ENCODE results near the gene MAST4.
"Not testable (repeated sequence)": the region's sequence is repeated elsewhere in the genome, so short reads cannot be mapped to it uniquely, and the experiment has no call there.

MAST4 gene

DNA sequence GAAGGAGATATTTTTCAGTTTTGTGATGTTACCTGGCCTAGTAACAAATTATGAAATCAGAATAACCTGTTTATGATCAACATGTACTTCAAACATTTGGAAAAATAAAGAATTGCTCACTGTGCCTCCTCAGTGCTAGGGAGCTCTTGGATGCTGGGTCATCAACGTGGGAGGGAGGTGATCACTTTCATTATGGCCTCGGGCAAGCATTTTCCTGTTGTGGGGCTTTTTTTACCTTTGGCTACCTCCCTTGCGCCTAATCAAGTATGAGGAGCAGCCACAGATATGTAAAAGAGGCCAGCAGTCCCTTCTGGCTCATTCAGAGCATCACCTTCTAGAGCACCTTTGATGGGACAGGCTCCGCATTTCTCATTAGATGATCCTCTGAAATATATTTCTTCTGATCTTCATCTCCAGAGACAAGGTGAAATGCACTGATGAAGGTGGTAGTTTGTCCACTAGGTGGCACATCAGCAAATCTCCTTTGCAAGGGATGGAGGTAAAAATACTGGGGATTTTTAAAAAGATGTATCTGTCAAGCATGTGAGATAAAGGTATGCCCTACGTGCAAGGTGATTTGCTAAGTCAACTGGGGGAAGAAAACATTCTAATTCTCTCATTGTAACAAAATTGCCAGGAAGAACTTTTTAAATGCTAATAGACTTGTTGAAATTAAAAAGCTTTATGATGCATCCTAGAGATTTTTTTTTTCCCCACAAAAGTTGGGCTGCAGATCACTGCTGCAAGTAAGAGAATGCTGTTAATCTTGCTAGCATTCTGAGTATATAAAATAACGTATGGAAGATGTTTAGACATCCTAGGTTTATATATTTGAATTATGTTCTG is 218.2 kb downstream of the MAST4 start:
- DNase-seq: peak; percentile 44 to 50

DNA sequence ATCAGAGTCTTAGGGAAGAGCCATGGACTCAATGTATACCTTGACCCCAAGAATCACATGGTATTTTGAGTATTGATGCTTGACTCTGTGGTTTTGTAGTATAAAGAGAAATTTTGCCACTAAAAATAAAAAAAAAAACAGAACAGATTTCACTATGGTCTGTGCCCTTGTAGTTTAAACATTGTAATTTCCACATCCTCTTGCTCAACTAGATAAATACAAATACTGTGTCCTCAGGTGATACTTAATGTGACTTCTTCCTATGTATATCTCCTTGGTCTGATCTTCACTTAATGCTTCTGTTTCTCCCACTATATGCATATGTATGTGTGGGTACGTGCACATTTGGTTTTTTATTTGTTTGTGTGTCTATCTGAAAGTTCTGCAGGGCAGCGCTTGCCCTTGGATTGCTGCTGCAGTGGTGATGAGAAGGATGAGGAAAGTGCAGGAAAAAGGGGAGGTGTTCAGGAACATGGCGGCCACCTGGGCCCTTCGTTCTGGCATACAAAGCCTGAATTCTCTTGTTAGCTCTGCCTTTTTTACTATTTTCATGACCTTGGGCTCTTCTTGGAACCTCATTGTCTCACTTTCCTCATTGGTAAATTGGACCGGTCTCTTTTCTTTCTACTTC is 222.2 kb downstream of the MAST4 start:
- no peak for DNase-seq

DNA sequence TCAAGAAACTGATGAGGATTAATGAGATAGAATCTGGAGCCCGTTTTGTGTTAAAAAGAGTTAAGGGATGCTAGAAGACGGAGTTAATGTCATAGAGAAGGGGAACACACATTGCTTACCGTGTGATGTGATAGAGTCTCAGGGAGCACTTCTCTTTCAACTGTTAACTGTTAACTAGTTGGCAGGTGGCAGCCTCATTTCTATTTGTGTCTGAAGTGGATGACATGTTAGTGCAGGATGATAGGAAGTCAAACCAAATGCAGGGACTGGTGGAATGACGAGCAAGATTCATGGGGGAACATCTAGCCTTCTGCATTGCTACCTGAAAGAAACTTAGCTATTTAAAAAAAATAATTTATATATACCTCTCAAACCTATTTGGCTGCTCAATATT is 222.7 kb downstream of the MAST4 start:
- DNase-seq: no peak

DNA sequence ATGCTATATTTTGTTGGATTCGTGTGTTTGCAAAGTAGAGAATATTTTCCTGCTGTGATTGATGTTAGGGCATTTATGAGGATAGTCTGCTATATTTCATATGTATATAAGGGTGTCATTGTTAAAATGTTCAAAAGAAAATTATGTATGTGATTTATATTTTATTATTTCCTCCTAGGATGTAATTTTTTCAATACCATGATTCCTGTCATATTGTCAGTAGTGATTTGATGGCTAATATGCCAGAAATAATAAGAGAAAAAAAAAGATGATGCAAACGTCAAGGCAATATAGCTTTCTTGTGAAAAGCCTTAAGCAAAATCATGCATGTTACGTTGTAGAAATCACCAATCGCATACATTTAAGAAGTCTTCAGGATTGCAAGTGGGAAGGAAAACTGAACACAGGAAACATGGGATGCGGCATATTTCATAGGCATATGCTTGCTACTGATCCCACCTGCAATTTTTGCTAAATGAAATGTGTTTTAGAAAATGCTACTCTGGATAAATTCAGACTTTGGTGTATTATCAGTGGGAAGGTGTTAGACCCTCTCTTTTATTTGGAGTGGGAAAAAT is 224.5 kb downstream of the MAST4 start:
- DNase-seq: no peak

DNA sequence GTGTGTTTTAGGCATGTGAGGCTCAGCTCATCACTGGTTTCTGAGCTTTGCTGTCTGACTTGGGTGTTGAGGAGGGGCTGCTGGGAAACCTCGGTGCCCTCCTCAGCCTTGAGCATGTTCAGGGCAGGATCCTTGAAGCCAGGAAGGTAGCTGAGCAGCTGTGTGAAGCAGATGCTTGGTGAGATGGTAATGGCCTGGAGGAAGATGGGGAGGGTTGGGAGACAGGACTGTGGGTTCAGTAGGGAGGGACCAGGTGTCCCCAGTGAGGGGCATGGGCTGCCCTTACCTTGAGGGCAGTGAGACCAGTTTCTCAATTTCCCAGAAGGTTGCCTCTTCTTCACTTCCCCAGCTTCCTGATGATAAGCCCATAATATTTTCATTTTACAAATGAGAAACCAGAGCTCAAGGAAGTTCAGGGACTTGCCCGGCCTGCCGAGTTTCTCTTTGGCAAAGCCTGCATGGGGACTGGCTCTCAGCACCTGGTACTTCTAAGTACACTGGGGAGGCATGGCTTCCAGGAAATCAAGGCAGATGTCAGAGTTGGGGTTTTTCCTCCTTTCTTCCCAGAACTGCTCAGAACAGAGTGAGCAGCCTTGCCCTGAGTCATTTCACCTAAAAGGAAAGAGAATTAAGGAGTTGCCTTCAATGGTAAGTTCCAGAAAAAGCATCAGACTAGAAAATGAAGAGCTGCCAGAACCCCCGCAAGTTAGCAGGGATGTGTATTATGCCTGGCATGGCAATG is 225.7 kb downstream of the MAST4 start:
- no peak for DNase-seq

DNA sequence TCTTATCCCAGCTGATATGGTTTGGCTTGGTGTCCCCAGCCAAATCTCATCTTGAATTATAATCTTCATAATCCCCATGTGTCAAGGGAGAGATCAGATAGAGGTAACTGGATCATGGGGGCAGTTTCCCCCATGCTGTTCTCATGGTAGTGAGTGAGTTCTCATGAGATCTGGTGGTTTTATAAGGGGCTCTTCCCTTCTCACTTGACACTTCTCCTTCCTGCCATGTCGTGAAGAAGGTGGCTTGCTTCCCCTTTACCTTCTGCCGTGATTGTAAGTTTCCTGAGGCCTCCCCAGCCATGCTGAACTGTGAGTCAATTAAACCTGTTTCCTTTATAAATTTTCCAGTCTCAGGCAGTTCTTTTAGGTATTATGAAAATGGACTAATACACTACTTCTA is 226.7 kb downstream of the MAST4 start:
- DNase-seq: not testable (repeated sequence)

DNA sequence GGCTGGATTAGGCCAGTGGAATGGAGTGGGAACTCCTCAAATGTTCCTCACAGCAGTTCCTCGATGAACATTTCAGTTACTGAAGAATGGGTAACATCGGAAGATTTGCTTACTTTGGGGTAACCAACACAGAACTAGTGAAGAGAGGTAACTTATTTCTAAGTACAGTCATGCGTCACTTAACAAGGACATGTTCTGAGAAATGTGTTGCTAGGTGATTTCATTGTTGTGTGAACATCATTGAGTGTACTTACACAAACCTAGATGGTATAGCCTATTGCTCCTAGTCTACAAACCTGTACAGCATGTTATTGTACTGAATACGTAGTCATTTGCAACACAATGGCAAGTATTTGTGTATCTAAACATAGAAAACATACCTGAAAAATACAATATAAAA is 228.3 kb downstream of the MAST4 start:
- DNase-seq: no peak

DNA sequence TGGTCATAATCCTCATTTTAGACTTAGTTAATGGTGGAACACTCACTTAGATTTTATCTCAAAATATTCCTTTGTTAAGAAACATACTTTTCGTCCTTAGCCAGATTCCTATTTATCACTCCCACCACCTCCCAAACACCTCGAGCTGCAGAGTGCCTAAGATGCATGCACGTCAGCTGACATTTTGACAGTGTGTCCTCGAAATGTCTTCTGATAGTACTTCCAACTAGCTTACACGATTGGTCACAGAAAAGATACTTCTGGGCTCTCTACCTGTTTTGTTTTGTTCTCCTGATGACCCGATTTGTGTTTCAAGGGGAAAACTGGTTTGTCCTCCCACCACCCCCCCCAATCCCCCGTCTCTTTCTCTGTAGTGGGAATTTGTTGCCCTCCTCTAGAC is 230.1 kb downstream of the MAST4 start:
- no peak for DNase-seq

DNA sequence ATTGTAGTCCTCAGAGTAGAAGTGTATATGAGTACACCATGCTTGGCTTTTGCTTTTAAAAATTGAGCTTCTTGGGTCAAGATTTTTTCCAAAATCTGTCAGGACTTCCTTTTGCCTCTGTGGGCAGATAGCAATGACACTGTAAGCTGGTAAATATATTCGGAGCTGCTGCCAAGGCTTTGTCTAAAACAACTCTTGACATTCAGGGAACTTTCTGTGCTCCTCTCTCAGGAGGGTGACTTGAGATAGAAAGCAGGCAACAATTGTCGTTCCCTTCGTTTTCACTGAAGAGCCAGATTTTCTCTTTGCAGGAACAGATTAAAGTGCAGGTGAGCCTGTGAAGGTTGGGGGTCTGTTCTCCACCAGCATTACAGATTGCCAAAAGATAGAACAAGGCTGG is 230.5 kb downstream of the MAST4 start:
- DNase-seq: no peak

DNA sequence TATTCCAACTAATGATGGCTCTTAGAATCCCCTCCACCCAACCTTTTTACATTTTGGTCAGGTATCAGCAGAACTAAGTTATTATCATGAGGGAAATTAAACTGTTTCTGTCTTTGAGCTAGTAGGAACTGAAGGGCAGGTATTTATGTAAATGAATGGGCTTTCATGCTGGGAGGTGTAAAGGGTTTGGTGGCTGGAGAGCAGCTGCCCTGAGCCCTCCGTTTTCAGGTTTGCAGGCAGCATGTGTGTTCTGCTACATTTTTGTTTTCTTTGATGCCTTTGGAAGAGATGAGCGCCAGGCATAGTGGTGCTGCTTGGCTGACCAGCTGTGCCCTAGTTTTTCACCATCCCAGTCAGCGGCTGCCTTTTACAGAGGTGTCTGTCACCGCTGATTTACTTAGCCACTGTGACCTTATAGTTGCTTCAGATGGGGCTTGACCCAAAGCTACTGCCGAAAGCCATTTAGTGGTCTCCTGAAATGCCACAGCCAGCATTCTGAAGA is 231.9 kb downstream of the MAST4 start:
- no peak for DNase-seq

DNA sequence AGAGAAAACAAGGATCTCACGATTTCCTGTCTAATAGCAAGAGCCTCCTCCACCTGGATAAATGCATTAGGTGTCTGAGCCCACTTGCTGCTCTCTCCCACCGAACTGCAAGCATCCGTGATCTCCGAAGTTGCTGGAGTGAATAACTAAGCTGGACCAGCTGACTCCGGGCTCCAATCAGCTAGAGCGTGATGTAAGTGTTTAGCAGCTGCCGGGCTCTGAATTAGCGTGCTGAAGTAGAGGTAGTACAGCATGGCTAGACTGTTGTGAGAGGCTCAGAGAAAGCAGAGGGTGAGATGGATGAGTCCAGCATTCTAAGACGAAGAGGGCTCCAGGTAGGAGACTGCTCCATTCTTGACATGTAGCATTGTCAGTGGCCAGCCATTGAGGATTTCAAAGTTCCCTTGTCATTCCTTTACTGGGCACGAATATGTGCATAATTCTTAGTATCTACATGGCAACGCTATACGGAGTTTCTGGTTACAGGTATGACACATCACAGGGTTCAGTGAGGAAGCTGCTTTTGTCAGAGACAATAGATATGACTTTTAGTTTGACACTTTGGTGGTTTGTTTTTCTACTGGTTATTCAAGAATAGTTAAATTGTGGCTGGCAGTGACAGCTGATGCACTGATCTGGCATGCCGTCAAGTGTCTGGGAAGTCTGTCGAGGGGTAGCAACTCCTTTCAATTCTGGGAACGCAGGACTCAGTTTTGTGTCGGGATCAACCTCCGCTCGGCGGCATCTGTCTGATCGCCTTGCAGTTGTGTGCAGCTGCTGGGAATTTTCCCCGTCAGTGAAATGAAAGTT is 232.6 kb downstream of the MAST4 start:
- no peak for DNase-seq

DNA sequence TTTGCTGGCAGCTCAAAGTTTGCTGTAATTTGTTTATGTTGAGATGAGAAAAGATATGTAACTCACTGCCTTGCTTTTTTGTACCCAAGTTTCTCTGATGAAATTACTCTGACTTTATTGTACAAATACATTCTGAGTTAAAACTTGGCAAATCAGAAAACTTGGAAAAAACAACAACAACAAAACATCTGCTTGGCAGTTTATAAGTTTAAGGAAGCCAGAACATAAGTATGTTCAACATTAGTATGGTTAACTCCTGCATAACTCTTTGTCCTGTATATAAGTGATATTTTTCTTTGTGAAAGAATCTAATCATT is 233.1 kb downstream of the MAST4 start:
- no peak for DNase-seq

DNA sequence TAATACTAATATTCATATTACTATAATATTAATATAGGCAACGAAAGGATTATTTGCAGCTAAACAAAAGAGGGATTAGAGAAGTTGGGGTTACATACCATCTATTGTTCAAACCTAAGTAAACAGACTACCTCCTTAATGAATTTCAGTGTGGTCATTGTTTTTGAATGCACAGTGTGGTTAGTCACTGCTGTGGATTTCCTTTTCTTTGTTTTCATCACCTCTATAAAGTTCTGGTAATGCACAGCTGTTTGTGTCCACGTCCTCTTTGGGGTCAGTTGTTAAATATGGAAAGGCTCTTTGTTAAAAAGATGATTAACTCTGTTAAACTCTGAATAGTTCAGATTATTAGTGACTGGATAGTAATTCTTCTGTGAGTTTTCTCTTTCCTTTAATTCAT is 233.6 kb downstream of the MAST4 start:
- DNase-seq: no peak

DNA sequence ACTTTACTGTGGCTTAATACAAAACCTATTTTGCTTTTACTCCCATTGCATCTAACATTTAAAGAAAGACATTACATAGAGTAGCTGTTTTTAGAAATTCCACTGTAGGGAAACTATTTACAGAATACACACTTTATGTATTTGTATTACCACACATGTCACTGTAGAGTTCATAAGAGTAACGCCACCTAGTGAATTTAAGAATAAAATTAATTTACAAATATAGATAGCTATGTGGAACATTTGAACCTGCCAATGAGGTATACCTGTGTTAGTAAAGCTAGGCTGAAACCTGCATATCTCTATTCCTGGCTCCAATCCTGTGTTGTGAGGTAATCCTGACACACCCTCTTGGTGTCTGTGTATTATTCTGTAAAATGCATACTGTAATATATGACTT is 234.4 kb downstream of the MAST4 start:
- peak; percentile 34 to 41 for DNase-seq

DNA sequence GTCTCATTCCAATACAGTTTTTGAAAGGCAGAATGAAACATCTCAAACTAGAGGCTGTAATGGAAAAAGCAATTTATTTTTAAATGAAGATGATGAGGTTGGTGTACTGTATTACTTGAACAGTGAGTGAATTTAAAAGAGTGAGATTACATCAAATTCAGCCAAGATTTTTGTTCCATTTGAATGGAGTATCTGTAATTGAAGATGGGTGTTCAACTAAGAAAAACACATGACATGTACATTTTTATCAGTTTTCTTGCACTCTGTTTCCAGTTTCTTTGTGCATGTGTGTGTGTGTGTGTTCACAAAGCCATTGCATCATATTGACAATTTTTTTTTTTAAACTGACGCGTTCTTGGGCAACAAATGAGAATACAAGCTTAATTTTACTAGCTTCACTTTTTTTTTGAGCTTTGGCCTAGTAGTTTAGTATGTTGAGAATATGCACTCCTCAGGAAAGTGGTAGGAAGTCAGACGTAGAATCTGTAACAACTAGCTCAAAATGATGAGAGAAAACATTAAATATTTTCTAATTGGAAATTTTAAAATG is 243.5 kb downstream of the MAST4 start:
- DNase-seq: no peak

DNA sequence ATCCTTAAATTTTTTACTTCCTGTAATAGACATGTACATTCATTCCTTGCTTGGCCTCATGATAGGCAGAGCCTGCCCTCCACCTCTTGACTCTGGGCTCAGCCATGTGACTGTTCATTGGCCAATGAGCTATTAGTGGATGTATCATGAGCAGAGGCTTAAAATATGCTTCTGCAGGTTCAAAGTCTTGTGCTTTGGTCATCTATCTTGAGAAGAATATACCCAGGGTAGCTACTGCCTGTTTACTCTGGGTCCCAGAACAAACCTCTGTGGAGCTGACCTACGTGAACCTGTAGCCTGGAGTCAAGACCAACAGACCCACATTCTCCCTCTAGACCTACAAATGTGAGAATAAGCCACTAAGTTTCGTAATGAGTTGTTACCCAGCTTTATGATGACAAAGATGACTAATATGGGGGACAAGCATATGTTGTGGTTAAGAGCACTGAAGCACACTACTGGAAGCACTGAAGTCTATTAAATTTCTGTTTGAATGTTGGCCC is 244.4 kb downstream of the MAST4 start:
- DNase-seq: peak; percentile 41 to 44

DNA sequence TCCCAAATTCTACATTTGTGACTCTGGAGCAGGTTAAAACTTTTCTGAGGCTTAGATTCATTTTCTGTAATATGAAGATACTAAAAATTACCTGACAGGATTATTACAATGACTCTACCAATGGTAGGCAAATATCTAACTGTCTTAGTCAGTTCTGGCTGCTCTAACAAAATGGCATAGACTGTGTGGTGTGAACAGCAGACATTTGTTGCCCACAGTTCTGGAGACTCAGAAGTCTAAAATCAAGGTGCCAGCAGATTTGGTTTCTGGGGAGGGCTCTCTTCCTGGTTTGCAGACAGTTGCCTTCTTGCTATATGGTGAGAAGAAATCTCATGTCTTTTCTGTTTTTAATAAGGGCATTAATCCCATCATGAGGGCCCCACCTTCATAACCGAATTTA is 245.1 kb downstream of the MAST4 start:
- DNase-seq: no peak

DNA sequence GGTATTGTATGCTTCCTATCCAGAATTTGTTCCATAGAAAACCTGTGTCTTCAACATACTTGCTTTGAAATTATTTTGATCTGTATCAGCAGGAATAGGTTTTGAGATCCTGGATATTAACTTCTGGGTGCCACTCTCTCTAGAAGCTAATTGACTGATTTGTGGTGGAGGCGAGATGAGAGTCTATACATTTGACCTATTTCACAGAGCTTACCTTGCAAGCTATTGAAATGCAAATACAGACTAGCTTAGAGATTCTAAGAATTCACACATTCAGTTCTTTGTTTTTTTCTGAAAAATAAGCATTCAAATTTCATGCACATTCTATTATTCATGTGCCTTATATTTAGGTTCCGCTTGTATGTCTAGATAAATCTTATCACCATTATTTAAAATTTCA is 246.3 kb downstream of the MAST4 start:
- no peak for DNase-seq

DNA sequence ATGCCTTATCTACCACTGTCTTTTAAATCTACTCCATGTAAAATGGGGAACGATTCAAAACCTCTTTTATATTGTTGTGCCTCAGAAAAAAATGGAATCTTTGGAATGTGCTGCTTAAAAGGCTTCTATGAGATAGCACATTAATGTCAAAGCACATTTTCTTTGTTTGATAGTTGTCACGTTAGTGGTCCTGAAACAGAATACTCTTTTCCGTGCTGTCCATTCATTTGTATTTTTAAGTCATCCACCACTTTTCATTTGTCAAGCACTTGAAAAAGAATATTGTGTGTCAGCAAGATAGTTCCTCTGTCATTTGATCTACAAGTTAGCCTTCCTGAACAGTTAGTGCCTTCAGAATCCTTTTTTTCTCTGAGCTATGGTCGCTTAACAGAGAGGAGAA is 246.9 kb downstream of the MAST4 start:
- DNase-seq: no peak

DNA sequence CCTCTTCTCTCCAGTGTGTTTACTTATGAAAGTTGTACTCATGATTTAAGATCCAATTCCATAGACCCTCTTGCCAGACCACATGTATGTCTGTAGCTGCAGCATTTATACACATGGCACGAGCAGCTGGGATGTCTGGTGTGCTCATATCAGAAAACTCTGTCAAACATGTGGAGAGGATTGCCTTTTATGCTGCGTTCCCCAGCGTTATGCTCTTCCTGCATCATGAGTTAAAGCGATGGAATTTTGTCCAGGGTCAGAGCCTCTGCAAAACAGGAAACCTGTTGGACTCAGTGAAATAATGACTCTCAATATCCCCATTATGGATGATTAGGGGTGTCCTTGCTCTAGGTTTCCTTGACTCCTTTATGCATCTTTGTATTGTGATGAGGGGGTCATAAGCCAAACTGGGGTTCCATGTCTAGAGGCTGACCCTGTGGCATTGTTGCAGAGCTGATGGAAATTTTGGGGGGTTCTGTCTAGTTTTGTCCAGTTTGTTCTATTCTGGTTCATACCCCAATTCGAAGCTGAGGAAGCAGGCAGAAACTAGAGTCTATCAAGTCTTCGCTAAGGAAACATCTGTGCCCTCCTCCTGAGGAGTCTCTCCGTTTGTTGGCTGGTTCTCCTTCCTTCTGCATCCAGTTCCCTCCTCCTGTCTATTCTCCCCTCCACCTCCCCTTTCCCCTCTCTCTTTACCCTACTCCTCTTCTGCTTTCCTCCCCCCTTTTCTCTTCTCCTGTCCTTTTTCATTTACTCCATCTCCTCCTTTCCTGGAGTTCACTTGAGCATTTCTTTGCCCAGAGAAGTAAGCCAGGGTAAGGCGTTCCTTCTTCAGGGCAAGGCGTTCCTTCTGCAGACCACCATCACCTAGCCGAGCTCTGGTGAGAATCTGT is 252.8 kb downstream of the MAST4 start:
- peak; percentile 49 to 52 for DNase-seq

DNA sequence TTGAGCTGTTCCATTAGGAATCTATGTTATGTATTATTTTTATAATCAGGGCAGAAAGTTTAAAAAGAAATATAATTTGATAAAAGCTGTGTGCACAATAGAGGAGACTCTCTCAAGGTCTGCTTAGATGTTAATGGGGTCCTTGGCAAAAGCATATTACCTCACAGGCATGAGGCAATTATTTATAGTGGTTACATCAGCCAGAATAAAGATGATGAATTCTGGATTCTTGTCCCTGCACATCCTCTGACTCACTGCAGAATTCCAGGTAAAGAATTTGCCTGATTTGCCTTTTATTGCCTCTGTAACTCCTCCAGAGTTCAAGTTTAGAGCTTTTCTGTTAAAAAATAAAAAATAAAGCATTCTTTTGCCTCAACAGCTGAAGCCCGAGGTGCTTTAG is 253.6 kb downstream of the MAST4 start:
- no peak for DNase-seq

Data from Kasumi-1 (cell line).